ENCODE data around the gene ADGRD1.

The ADGRD1 gene

DNA sequence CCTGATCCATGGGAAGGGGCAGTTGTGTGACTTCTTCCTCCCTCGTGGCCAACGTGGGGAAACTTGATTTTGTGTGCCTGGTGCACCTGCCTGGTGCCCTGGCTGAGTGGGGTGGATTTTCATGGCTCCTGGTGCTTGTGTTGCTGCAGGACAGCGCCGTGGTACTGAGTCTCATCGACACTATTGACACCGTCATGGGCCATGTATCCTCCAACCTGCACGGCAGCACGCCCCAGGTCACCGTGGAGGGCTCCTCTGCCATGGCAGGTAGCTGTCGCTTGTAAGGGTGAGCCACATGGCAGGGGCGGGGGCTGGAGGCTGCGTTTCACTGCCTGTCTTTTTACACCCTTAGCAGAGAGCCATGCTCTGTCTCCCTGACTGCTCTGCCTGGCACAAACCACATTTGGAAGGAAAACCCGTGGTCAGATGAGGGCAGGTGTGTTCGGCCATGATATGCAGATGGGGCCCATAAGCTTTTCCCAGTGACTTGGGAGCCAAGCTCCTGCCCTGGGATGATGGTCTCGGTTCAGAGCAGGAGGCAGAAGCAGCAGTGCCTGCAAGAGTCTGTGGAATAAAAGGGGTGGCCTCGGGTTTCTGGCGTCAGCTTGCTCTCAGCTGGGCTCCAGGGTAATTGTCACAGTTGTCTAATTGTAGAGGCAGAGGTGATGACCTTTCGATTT is 49.5 kb downstream of the ADGRD1 start:
- TF ChIP-seq, protein P1, sequence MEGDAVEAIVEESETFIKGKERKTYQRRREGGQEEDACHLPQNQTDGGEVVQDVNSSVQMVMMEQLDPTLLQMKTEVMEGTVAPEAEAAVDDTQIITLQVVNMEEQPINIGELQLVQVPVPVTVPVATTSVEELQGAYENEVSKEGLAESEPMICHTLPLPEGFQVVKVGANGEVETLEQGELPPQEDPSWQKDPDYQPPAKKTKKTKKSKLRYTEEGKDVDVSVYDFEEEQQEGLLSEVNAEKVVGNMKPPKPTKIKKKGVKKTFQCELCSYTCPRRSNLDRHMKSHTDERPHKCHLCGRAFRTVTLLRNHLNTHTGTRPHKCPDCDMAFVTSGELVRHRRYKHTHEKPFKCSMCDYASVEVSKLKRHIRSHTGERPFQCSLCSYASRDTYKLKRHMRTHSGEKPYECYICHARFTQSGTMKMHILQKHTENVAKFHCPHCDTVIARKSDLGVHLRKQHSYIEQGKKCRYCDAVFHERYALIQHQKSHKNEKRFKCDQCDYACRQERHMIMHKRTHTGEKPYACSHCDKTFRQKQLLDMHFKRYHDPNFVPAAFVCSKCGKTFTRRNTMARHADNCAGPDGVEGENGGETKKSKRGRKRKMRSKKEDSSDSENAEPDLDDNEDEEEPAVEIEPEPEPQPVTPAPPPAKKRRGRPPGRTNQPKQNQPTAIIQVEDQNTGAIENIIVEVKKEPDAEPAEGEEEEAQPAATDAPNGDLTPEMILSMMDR (IDR thresholded peaks at IDR 0.05; ENCODE audit: low read depth, low read length) = no peak
- H3K4me3 ChIP-seq (replicated peaks in 1 of 2; ENCODE audit: low read depth in 2 of 2, low read length in 2 of 2) = no peak overlapping the region
- DNase-seq (ENCODE audit: low read depth in 2 of 2) = no peak

DNA sequence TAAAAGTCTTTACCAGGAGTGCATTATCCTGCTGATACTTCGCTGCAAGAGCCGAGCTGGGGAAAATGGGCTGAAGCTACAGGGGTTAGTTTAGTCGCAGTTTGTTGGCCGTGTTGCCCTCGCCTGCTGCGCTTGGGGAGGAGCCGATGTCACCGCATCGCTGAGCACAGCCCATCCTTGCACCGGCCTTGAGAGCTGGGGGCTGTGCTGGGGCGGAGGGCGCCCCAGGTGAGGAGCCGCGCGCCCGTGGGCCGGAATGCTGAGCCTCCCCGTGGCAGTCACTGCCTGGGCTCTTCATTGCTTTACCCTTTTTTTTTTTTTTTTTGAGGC is 50.0 kb downstream of the ADGRD1 start:
- TF ChIP-seq, protein P1 (IDR thresholded peaks at IDR 0.05; ENCODE audit: low read depth, low read length) = no peak
- DNase-seq (ENCODE audit: low read depth in 2 of 2) = no peak
- no peak overlapping the region for H3K4me3 ChIP-seq (replicated peaks in 1 of 2; ENCODE audit: low read depth in 2 of 2, low read length in 2 of 2)

DNA sequence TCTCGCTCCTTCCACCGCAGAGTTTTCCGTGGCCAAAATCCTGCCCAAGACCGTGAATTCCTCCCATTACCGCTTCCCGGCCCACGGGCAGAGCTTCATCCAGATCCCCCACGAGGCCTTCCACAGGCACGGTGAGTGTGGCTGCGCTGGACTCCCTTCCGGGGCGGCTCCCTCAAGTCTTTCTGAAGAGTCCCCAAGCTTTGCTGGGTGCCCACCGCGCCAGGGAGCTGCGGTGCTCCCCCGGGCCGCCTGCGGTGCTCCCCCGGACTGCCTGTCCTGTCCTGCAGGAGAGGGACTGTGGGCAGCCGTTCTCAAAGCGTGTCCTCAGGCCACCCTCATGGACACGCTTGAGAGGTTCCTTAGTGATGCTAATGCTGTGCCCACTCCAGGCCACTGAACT is 50.5 kb downstream of the ADGRD1 start:
- H3K4me3 ChIP-seq (replicated peaks in 1 of 2; ENCODE audit: low read depth in 2 of 2, low read length in 2 of 2) = no peak overlapping the region
- TF ChIP-seq, protein P1 (IDR thresholded peaks at IDR 0.05; ENCODE audit: low read depth, low read length) = no peak
- no peak for DNase-seq (ENCODE audit: low read depth in 2 of 2)

DNA sequence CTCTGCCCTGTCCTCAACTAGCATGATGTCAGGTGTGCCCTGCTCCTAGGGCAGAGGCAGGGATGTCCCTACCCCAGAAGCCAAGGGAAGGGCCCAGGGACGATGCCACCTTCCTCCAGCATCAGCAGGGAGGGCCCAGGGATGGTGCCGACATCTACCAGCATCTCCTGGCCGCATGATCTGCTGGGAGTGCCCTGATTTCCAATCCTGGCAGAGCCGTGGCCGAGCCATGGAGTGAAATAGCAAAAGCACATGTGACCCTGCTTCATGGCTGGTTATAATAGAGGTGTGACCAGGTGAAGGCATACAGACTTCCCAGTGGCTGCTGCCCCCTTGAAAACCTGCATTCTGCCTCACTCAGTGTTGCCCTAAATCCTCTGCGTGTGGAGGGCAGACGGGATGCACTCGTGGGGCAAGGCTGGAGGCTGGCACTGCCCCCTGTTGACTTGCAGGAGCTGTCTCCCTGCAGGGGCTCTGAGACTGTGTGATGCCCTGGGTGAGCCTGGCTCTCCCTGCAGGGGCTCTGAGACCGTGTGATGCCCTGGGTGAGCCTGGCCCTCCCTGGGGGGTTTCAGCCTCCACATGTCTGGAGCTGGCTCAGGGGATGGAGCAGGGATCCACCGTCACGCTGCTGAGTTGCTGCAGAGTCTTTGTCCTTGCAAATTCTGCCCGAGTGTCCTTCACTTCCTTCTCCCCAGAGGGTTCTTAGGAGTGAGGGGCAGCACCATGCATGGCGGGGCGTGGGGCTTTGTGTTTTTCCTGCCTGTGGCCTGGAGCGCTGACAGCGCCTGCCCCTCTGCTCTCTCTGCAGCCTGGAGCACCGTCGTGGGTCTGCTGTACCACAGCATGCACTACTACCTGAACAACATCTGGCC is 51.7 kb downstream of the ADGRD1 start:
- TF ChIP-seq, protein P1 (IDR thresholded peaks at IDR 0.05; ENCODE audit: low read depth, low read length) = no peak
- no peak for DNase-seq (ENCODE audit: low read depth in 2 of 2)
- no peak overlapping the region for H3K4me3 ChIP-seq (replicated peaks in 1 of 2; ENCODE audit: low read depth in 2 of 2, low read length in 2 of 2)

DNA sequence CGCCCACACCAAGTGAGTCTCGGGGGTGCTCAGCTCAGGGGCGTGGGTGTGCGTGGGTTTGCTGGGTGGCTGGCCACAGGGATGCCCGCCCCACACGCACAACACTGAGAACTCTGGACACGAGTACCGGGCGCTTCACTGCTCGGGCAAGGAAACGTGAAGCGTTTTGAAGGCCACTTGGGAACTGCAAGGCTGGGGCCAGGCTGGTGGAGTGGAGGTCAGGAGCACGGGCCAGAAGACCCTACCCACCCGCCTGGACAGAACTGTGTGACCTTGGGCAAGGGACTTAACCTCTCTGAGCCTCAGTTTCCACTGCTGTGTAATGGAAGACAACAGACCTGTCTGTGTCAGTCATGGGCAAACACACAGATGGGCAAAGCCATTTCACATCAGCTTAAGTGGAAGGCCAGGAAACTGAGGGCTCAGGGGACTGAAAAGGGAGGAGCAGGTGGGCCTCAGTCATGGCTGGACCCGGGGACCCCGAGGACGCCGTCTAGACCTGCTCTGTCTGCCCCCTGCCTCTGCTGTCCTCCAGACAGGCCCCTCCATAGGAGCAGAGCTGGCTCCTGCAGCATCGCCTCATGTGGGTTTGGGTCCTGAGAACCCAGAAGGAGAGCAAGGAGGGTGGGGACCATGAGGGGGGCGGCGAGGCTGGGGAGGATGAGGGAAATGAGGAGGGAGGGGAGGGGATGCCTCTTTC is 52.5 kb downstream of the ADGRD1 start:
- no peak for DNase-seq (ENCODE audit: low read depth in 2 of 2)
- TF ChIP-seq, protein P1 (IDR thresholded peaks at IDR 0.05; ENCODE audit: low read depth, low read length) = no peak
- no peak overlapping the region for H3K4me3 ChIP-seq (replicated peaks in 1 of 2; ENCODE audit: low read depth in 2 of 2, low read length in 2 of 2)

DNA sequence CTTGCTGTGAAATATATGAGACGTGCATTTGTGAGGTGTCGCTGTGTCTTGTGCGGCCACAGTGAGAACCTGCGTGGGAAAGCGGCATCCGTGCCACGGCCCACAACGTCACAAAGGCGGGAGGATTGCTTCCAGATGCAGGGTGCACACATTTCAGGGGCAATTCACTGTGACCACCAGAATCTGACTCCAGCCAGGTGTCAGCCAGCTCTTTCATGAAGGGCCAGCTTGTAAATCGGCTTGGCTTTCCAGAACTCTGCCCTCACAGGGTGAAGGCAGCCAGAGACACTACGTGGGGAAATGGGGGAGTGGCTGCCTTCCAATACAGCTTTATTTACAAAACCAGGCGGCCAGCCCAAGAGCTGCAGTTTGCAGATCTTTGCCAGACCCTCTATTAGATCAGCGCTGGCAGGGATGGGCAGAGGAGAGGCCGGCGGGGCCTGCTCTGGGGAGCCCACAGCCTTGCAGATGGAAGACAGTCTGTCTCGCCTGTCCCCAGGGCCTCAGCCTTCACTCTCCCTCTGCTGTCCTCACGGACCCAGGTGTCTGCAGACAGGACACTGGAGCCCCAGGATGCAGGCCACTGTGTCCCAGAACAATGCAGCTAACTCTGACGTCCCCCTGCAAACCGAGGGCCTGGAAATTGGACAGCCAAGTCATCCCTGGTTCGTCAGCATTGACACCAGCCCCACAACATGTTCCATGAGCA is 53.5 kb downstream of the ADGRD1 start:
- H3K4me3 ChIP-seq (replicated peaks in 1 of 2; ENCODE audit: low read depth in 2 of 2, low read length in 2 of 2) = no peak overlapping the region
- DNase-seq (ENCODE audit: low read depth in 2 of 2) = no peak
- TF ChIP-seq, protein P1 (IDR thresholded peaks at IDR 0.05; ENCODE audit: low read depth, low read length) = no peak

All from cardiac fibroblast (primary cell).